HG02759 (cell line): ENCODE results near the gene SLC5A1.

ENCODE experiments used
- ATAC-seq: cut with Tn5 transposase; IDR thresholded peaks from one replicate; pipeline ENCODE4 v1.9.1; 2021; ENCODE audit warnings: mild to moderate bottlenecking, moderate library complexity; ENCODE audit not compliant: unreplicated experiment

The SLC5A1 gene

DNA sequence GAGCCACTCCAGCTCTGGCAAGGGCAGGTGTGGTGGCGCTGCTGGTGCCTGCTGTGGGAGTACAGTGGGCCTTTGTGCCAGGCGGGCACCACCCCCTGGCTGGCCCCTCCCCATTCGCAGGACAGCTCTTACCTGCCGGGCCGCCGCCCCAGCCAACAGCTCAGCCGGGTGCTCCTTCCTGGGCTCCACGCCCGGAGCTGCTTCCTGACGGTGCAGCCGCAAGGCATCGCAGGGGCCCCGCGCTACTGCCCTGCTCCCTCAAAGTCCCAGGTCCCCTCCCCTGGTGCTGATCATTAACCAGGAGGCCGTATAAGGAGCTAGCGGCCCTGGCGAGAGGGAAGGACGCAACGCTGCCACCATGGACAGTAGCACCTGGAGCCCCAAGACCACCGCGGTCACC is at the start of gene SLC5A1:
SLC5A1 (plus strand) TSS at position 338 of the 400 bp plus-strand sequence; CDS start at position 359, 21 bp downstream.
- no peak for ATAC-seq

DNA sequence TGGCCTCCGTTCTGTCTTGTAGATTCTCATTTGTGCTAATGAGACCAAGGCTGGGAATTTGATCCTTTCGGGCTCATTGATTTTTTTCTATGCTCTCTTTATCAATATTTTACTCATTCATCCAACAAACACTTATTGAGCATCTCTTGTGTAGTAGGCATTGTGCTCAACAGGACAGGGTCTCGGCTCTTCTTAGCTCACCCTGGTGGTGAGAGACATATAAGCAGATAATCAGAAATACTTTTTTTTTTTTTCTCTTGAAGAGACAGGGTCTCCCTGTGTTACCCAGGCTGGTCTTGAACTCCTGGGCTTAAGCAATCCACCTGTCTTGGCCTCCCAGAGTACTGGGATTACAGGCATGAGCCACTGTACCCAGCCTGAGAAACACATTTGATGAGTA is 48.0 kb upstream of the SLC5A1 start:
- ATAC-seq: no peak

DNA sequence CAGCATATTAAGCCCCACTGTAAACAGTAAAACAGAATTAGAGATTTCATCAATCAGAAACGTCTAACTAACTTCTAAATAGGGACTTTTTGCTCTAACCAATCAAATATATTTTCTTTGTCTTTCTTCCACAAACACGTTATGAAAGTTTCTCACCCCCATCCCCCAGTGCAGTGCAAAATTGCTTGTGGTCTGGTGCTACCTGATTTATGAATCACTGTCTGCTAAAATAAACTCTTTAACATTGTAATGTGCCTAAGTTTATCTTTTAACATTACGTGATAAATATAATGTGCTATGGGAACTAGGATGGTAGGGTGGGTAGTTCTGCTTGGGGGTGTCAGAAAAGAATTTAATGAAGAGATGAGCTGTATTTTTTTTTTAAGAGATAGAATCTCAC is 47.3 kb upstream of the SLC5A1 start:
- ATAC-seq: no peak

DNA sequence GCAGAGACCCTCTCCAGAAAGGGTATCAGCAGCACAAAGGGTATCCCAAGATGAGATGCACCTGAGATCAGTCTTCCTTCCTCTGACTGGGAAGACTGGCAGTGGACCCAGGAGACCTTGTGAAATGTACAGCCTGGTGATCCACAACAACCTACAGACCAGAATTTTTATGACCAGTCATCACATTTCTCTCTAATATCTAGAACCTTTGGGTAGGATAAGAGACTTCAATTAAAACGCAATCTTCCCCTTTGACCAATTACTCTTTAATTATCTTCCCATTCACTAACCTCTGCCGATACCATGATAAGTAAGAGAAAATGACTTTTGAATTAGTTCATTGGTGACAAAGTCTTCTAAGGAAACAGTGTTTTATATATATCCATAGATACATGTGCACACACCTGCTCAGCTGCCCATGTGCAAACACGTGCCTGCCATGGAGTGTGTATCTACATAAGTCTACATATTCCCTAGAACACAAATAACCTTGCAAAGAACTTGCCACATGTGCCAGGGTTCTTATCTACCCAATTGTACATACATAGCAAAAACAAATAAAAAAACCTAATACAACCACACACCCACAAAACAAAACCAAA is 44.2 kb upstream of the SLC5A1 start:
- ATAC-seq: no peak

DNA sequence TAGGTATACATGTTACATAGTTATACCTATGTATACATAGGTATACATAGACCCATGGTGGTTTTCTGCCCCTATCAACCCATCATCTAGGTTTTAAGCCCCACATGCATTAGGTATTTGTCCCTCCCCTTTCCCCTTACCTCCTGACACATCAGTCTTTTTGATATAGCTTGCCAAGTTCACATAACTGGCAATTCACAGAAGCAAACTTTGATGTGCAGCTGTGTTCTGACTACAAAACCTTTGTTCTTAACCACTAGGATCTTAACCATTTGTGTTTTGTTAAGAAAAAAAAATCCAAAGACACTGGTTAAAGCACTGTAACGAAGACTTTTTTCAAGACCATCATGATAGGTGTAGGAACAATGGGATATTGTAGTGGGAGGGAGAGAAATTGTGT is 42.9 kb upstream of the SLC5A1 start:
- no peak for ATAC-seq

DNA sequence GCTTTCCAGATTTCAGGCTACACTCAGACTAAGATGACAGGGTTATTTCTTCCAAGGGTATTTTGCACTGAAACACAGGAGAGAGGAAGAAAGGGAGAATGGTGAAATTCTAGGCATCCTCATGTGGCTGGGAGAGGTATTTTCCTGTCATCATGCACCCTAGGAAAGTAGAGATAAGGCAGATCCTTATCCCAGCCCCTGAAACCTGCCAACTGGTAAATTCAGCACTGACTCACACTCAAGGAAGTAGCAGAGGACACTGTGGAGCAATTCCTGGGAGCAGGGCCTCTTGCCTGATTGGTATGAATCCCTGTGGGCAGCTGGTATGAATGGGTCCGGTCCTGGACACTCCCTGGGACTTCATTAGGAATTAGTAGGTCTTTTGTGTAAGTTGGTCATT is 37.6 kb upstream of the SLC5A1 start:
- ATAC-seq: no peak

DNA sequence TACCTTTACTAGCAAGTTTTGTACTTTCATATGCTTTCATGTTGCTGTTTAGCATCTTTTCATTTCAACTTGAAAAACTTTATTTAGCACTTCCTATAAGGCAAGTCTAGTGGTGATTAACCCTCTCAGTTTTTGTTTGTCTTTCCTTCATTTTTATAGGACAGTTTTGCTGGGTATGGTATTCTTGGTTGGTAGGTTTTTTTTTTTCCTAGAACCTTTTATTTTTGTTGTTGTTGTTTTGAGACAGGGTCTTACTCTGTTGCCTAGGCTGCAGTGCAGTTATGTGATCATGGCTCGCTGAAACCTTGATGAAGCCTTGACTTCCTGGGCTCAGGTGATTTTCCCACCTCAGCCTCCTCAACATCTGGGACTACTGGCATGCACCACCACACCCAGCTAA is 29.9 kb upstream of the SLC5A1 start:
- ATAC-seq: no peak

DNA sequence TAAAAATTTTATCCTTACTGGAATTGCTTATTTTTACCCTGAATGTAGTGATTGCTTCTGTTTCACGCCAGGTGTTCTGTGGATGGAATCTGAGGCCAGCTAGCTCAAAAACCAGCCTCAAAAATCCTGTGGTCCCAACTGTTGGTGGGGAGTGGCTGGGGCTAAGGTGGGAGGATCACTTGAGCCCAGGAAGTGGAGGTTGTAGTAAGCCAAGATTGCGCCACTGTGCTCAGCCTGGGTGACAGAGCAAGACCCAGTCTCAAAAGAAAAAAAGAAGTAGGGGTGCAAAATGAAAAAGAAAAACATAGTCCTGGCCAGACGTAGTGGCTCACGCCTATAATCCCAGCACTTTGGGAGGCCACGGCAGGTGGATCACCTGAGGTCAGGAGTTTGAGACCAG is 27.0 kb upstream of the SLC5A1 start:
- no peak for ATAC-seq

DNA sequence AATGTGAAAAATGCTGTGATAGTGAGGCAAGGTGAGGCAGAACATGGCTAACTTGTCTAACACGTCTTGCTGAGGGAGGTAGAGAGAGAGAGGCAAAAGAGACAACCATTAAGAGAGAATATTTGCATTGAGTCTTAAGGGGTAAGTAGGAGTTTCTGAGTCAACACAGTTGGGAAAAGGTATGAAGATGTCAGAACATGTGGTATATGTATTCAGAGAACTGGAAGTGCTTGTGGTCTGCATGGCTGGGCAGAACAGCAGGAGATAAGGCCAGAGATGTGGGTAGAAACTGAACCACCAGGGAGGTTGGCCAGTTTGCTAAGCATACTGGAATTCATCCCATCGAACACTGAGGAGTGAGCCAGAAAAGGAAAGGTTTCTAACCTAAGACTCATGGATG is 25.0 kb upstream of the SLC5A1 start:
- no peak for ATAC-seq

DNA sequence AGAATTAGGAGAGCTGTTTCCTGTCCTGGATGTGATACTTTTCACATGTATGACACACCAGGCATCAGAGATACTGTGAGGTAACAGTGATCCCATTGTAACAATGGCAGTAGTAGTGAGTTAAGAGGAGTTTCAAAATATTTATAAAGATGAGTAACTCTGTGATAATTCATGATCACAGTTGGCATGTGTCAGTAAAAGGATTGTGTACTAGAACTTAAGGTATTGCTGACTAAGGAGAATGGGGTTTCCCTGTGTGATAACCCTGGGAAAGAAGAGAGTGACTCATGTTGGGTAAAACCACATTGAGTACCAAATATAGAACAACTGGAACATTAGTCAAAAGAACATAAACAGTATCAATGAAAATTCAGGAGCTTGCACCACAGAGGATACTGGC is 22.9 kb upstream of the SLC5A1 start:
- ATAC-seq: no peak

DNA sequence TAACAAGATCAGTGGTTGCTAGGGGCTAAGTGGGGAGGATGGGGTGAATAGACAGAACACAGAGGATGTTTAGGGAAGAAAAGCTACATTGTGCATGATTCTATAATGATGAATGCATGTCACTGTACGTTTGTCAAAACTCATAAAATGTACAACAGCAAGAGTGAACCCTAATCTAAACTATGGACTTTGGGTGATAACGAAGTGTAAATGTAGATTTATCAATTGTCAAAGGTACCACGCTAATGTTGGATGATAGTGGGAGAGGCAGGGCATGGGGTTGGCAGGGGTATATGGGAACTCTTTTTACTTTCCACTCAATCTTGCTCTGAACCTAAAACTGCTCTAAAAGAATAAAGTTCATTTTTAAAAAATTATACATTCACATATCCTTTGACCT is 21.3 kb upstream of the SLC5A1 start:
- ATAC-seq: no peak

DNA sequence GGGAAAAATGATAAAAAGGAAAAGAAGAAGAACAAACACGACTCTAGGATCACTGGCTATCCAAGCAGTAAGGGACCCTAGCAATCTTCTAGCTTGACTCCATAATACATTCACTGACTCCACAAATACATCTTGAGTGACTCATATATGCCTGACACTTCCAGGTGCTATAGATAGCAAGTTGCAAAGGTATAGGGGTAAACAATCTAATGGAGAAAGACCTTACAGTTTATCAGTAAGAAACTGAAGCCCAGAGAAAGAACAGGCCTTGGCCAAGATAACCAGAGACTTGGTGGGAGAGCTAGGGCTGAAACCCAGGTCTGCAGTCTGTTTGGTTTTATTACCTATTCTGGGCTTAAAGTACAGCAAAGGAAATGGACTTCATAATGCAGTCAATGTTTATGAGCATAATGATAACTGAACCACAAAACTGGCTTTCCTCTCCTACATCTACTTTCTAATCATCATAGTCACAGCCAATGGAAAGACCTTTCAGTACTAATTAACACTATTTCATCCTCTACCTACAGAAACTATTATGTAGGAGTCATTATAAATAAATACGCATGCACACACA is 19.7 kb upstream of the SLC5A1 start:
- no peak for ATAC-seq

DNA sequence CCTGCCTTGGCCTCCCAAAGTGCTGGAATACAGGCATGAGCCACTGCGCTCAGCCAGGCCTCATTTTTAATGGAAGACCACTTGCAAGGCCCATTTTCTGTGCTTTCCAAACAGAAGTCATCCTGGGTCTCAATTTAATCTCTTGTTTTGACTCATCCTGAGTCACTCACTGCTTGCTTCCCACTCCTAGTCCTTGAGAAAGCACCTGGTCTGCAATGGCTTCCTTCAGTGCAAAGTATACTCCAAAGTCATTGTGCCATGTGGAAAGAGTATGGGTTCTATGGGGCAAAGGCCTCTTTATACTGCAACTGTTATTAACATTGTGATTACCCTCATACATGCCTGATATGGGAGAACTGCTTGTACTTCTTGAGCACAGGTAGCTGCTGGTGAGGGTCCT is 18.3 kb upstream of the SLC5A1 start:
- no peak for ATAC-seq

DNA sequence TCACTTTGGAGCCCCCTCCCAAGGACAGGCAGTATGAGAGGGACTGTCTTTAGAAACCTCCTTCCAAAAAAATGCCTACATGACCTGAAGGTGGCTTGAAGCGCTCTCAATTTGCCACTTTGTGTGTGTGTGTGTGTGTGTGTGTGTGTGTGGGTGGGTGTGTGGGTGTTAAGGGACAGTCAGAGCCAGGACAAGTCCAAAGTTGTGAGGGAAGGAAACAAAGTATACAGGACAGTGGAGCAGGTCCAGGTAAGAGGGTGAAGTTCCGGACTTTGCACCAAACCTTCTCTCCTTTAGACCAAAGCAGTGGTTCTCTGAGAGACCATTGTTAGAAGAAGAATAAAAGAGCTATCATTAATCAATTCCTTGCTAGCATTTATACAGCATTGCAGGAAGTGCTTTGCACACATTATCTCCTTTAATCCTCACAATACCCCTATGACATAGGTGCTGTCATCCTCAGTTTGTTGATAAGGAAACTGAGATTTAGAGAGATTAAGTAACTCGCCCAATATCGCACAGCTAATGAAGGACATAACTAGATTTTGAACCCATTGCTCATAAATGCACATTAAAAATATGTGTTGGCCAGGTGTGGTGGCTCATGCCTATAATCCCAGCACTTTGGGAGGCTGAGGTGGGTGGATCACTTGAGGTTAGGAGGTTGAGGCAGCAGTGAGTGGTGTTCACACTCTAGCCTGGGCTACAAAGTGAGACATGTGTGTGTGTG is 12.4 kb upstream of the SLC5A1 start:
- no peak for ATAC-seq

DNA sequence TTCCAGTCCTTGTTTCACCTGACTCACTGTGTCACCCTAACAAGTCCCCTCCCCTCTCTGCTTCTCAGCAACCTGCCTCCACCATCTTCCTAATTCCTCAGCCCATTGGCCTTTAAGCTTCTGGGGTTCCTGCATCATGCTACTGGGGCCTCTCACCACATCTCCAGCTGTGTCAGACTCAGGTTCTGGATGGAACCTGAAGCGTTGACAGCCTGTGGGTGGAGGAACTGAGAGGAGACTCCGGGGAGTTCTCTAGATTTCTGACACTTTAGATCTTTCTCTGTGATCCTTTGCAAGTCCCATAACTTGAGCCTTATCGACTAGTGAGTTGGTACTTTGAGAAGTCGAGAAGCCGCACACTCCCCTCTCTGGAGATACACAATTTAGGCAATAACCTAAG is 11.6 kb upstream of the SLC5A1 start:
- no peak for ATAC-seq

DNA sequence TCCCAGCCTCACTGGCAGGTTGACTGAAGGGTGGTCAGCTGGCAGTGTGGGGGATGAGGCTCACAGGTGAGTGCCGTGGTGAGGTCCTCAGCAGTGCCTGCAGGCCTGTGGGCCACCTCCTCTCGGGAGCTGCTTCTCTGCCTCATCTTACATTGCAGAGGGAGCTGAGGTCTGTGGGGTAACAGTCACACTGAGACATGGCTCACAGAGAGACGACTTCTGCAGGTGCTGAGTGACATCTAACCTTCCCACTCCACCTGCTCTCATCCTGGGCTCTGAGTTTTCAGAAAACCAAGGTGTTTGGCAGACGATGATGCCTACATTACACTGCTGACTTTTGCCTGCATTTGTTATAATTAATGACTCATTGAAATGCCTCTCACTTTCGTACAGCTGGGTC is 8.8 kb upstream of the SLC5A1 start:
- no peak for ATAC-seq

DNA sequence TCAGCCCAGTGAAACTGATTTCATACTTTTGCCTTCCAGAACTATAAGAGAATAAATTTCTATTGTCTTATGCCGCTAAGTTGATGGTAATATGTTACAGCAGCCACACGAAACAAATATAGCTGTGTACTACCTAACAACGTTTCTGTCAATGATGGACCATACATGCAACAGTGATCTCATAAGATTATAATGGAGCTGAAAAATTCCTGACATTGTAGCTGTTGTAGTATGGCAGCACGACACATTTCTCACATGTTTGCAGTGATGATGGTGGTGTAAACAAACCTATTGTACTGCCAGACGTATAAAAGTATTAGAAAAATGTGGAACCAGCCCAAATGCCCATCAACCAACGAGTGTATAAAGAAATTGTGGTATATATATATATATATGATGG is 5.8 kb upstream of the SLC5A1 start:
- ATAC-seq: no peak

DNA sequence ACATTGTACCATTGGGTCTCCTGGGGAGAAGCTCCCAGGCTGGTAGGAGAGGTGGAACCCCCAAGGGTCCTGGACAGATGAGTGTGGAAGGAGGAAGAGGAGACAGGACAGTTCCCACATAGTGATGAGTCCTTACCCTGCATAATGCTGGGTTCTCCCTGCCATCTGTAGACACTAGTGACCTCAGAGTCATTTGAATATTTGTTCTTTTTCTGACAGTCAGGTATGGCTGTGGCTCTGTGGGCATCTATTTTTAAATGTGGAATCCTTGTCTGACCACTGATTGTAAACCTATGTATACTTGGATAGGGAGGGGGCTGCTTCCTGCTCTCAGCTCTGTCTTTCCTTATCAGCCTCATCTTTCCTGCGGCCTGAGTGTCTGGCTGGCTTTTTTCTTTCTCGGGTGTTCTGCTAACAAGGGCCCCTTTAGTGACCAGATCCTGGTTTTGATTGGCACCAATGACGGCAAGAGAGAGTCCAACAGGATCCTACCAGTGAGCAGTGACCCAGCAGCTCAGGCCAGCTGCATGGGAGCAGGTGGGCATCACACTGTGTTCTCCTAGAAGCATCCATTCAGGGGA is 2.6 kb upstream of the SLC5A1 start:
- no peak for ATAC-seq

DNA sequence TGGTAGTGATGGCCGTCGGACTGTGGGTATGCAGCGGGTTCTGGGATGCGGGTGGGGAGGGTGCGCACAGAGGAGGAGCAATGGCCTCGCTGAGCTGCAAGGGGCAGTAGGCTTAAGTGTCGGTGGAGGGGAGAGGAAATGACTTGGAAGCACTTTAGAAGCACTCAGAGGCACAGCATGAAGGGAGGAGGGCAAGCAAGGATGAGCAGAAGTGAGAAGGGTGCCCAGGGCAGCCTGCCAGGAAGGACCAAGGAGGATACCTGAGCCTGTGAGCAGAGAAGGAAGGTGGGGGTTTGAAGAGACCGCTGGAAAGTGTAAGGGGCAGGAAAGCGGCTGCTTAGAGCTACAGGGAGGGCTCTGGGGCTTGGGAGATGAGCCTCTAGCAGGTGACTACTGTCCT is 330 bp downstream of the SLC5A1 start:
- ATAC-seq: no peak

DNA sequence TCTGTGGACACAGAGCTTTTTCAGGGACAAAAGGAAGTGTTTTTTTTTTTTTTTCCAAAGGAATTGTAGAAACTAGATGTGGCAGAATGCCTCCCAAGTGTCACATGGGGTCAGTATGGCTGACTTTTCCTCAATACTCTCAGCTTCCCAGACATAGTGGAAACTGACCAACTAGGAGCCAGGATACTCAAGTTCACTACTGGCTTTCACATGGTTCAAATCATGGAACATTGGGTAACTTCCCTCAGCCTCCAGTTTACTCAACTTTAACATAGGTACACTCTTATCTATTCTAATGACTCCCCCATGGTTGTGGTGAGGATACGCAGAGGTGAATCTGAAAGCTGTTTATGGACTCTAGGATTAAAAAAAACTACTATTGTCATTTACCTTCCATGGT is 1.4 kb downstream of the SLC5A1 start:
- ATAC-seq: no peak

DNA sequence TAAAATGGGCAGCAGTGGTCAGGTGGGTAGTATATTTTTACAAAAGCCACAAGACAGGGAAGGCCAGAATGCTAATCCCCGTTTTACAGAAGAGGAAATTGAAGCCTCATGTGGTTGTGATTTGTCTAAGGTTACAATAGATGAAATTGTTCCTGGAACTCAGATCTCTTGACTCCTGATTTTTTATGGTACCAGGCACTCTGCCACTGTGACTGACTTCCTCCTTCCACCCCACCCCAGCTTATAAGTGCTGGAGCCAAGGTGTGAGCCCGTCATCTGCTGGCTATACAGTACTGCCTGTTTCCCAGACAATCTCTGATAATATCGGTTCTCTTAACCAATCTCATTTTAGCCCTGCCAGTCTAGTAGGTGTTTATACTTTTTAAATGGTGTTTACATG is 1.9 kb downstream of the SLC5A1 start:
- no peak for ATAC-seq

DNA sequence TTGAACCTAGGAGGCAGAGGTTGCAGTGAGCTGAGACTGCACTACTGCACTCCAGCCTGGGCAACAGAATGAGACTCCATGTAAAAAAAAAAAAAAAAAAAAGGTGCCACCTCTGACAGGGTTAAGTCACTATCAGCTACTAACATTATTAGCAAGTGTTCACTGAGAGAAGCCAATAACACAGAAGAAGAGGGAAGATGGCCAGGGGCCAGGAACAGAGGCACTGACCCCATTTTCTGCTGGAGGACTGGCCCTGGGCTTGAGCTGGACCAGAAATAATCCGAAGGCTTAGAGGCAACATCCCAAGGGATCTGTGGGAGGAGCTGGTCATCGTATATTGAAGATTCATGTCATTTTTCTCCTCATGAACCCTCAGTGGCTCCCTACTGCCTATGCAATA is 5.0 kb downstream of the SLC5A1 start:
- no peak for ATAC-seq
